ENCODE measurements around the gene CDH18. TPM values are rescaled to one million over a fixed set of nuclear protein-coding genes. Genes with fewer than 3 reads are reported as not detected.

Gene CDH18
- total and polyA plus RNA-seq, 2 of the 13 experiments (the other 11 are each of a cell fraction or from before 2014, with no cell fraction given): not detected

DNA sequence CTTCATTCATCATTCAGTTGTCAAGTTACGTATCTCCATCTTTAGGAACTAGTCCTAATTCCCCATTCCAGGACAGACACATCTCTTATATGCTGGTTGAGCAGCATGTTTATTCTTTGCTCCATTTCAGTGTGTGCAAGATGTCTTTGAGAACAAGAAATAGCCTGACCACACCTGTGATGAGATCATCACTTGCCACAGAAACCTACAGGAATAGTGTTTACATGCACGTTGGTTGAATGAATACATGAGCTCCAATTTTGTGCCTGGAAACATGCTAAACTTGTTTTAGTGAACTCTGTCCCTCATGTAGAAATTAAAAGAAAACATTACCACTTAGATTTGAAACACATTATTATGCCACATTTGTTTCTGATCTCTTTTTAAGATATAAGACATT, 489.1 kb downstream of the CDH18 start (continued):
- TF ChIP-seq ZSCAN5A (CRISPR knock-in tag; IDR thresholded peaks at IDR 0.05; ENCODE audit: borderline replicate concordance): no peak
- TF ChIP-seq ZKSCAN5 (CRISPR knock-in tag; IDR thresholded peaks at IDR 0.05): no peak
- TF ChIP-seq ZNF883 (CRISPR knock-in tag; IDR thresholded peaks at IDR 0.05; ENCODE audit: not compliant biosample characterization): no peak
- no peak for TF ChIP-seq AHR (CRISPR knock-in tag; IDR thresholded peaks at IDR 0.05)
- TF ChIP-seq ZNF335 (CRISPR knock-in tag; IDR thresholded peaks at IDR 0.05): no peak
- TF ChIP-seq TBX2 (CRISPR knock-in tag; IDR thresholded peaks at IDR 0.05; ENCODE audit: borderline replicate concordance): no peak
- TF ChIP-seq MAFF (IDR thresholded peaks at IDR 0.05; ENCODE audit: low read depth, low read length): no peak

- no peaks in the 10 kb centered on the region for H3K9me3 ChIP-seq (ENCODE audit: low read length)
- 2% methylated on average over 3 of the region's 3 CpGs for WGBS (ENCODE audit: low lambda C conversion rate)
- H4K20me1 ChIP-seq (ENCODE audit: insufficient read depth, low read length): no peaks in the 10 kb centered on the region
- no peak overlapping the region for H2AFZ ChIP-seq (ENCODE audit: low read length)
- in situ Hi-C loops (cut with HindIII; ENCODE audit: extremely low pct_ligation_motif_present, low pct_unique_long_range_greater_than_20kb): no loop called here
- DNase-seq (ENCODE audit: low spot score) (no peak), ATAC-seq (no peak), FAIRE-seq (no peak)
- no peaks in the 10 kb centered on the region for H3K79me2 ChIP-seq (ENCODE audit: insufficient read depth, low read length)
- H3K4me2 ChIP-seq (ENCODE audit: low read depth, low read length): no peak overlapping the region
- no peak overlapping the region for H3K4me3 ChIP-seq (replicated peaks in 1 of 3; ENCODE audit: insufficient read depth in 1 of 3, low read depth in 2 of 3, low read length in 3 of 3)
- H3K27ac ChIP-seq (ENCODE audit: extremely low read length, insufficient read depth, low read length): no peak overlapping the region
- POLR2A ChIA-PET: no interaction called here
- CTCF ChIA-PET (ENCODE audit: low intra/inter-chr PET ratio, low total read pairs): no interaction called here
- no peak overlapping the region for H3K9ac ChIP-seq (ENCODE audit: insufficient read depth, low read depth, low read length)
- intact Hi-C loops (cut with micrococcal nuclease; ENCODE audit: unreplicated experiment): no loop called here
- no TSS peak for BruUV-seq (replicated peaks)
- TF ChIP-seq ZNF224 (CRISPR knock-in tag; IDR thresholded peaks at IDR 0.05) (no peak), ZNF746 (CRISPR knock-in tag; IDR thresholded peaks at IDR 0.05) (no peak)
- no peaks in the 10 kb centered on the region for H3K4me1 ChIP-seq (ENCODE audit: insufficient read depth, low read length)
- no peaks in the 10 kb centered on the region; a peak in 1 of 5 replicates for H3K27me3 ChIP-seq (ENCODE audit: control insufficient read depth in 1 of 2, insufficient read depth in 2 of 2, low read length in 2 of 2)
- H3K36me3 ChIP-seq (replicated peaks in 1 of 2; ENCODE audit: control insufficient read depth in 1 of 2, insufficient read depth in 2 of 2, low read length in 2 of 2): no peaks in the 10 kb centered on the region
Observed at GRCh38 chr5:19497229-19497815, 490.7 kb downstream of the CDH18 start.
